HFF-Myc (cell line): ENCODE measurements around the gene ZDHHC5.

ENCODE experiments used
- DNase-seq: peaks from one replicate; pipeline ENCODE4 v3.0.0-alpha.2; 2011; ENCODE audit warnings: low read depth; ENCODE audit errors: extremely low read depth
- H3K4me3 ChIP-seq: replicated peaks from 2 replicates; pipeline ENCODE4 v1.5.1; 2011; ENCODE audit warnings: low read depth, mild to moderate bottlenecking, control low read depth, low read length
- TF ChIP-seq, protein P1 (sequence below): IDR thresholded peaks from 2 replicates; pipeline ENCODE4 v1.5.1; 2012; ENCODE audit warnings: mild to moderate bottlenecking, low read depth, low read length, control low read depth; ENCODE audit errors: missing control alignments

Gene ZDHHC5

DNA sequence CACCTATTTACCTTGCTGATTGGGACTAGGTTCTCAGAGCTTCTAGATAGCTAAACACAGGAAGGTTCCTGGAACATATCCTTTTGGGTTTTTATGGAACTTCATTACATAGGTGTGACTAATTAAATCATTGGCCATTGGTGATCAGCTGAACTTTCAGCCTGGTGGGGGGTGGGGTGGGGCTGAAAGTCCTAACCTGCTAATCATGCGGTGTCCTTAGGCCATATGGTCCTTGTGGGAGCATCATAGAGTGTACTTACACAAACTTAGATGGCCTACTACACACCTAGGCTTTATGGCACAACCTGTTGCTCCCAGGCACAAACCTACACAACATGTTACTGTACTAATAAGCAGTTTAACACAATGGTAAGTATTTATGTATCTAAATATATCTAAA, 64.7 kb downstream of the ZDHHC5 start:
- no peak for DNase-seq
- H3K4me3 ChIP-seq: no peak overlapping the region
- TF ChIP-seq, protein P1, sequence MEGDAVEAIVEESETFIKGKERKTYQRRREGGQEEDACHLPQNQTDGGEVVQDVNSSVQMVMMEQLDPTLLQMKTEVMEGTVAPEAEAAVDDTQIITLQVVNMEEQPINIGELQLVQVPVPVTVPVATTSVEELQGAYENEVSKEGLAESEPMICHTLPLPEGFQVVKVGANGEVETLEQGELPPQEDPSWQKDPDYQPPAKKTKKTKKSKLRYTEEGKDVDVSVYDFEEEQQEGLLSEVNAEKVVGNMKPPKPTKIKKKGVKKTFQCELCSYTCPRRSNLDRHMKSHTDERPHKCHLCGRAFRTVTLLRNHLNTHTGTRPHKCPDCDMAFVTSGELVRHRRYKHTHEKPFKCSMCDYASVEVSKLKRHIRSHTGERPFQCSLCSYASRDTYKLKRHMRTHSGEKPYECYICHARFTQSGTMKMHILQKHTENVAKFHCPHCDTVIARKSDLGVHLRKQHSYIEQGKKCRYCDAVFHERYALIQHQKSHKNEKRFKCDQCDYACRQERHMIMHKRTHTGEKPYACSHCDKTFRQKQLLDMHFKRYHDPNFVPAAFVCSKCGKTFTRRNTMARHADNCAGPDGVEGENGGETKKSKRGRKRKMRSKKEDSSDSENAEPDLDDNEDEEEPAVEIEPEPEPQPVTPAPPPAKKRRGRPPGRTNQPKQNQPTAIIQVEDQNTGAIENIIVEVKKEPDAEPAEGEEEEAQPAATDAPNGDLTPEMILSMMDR: no peak

DNA sequence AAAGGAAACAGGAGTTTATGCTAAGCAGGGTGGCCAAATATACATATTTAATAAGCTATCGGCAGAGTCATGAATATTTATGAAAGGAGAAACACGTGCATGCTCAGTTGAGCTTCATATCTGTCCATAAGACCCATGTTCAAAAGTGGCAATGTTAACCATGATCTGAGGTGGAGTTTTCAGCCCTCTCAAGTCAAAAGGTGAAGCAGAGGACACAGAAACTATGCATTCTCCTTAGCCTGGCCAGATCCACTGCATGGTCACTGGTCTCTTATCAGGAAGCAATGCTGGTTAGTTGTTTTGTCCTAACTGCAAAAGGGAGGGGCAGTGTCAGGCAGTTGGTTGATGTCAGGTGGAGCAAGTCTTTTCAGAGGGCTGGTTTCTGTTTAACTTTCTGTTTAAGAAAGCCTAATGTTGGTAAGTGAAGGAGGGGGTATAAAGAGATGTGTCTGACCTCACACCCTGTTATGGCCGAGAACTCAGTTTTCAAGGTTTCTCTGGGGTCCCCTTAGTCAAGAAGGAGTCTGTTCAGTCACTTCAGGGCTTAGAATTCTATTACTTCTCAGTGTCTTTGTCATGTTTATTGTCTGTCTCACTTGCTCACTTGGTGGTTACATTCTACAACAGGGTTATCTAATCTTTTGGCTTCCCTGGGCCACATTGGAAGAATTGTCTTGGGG, 67.8 kb downstream of the ZDHHC5 start:
- no peak overlapping the region for H3K4me3 ChIP-seq
- TF ChIP-seq, protein P1: no peak
- no peak for DNase-seq

DNA sequence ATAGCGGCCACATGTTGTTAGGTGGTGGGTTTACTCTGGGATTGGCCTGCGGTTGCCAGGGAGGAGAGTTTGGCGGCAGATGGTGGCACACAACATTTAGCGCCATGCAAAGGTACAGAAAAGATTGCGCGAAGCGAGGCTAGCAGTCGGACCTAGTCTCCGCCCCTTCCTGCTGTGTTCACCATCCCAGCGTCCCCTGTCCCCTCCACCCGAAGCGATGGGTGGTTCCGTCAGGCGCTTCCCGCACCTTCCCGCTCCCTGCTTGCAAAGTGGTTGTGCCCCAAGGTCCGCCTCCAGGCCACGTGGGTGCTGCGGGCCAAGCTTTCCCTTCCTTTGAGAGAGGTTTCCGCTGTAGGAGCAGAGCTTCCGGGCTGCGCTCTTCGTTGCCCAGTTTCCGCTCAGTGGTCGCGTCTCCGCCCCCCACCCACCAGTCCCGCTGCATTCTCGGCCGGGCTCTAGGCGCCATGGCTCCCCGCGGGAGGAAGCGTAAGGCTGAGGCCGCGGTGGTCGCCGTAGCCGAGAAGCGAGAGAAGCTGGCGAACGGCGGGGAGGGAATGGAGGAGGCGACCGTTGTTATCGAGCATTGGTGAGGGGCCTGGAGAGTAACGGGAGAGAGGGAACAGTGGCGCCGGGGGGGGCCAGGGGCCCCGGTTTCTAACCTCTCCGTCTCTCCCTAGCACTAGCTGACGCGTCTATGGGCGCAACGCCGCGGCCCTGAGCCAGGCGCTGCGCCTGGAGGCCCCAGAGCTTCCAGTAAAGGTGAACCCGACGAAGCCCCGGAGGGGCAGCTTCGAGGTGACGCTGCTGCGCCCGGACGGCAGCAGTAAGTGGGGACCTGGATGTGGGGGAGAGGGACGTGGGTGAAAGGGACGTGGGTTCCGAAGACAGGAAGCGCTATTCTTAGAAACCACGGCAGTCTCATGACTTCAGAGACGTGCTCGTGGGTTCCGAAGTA, 73.5 kb downstream of the ZDHHC5 start, which contains the start of gene SELENOH:
SELENOH (plus strand) TSS at position 360 of the 955 bp plus-strand sequence; CDS start at position 465, 105 bp downstream.
- H3K4me3 ChIP-seq: peak within 1 kb of the TSS; percentile 98
- peak; percentile 95 for DNase-seq
- TF ChIP-seq, protein P1: no peak

DNA sequence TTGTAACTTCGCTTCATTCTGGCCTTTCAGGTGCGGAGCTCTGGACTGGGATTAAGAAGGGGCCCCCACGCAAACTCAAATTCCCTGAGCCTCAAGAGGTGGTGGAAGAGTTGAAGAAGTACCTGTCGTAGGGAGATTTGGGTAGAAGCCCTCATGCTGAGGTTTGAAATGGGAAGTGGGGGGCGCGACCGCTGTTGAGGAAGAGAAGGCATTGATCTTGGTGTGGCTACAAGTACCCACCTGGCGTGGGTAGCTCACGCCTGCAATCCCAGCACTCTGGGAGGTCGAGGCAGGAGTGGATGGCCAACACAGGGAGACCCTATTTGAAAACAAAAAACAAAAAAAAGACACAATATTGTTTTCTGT, 74.2 kb downstream of the ZDHHC5 start:
- DNase-seq: no peak
- TF ChIP-seq, protein P1: no peak
- H3K4me3 ChIP-seq: peak overlapping the region; percentile 98

DNA sequence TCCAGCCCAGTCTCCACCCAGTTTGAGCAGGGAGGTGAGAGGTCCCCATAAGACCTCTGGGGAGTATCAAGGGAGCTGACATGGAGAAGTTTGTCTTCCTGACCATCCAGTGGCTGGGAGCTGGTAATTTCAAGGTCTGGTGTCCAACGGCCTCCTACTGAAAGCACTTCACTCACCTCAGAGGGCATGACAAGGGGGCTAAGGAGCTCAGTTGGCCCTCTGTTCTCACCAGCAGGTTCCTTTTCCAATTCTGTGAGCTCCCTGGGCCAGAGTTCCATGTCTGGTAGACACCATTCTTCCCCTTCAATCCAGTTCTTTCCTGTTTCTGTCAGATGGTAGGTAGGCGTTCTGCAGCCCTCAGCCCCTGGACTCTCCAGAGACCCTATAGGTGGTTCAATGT, 76.4 kb downstream of the ZDHHC5 start:
- DNase-seq: no peak
- H3K4me3 ChIP-seq: no peak overlapping the region
- TF ChIP-seq, protein P1: no peak

DNA sequence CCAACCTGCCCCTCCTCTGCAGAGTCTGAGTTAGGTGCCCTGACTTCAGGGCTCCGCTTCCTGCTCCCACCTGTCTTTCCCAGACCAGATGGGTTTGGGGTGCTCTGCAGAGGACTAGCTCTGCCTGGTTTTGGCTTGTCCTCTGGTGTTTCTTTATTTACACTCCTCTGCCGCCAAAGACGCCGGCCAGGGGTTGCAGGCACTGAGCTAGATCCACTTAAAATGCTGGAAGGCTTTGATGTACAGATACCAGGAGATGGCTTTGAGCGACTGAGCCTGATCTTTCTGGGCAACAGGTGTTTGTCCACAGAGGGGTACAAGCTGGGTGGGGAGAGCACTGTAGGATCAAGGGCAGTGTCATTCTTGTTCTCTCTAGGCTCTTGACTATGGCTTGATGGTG, 77.3 kb downstream of the ZDHHC5 start:
- no peak for DNase-seq
- no peak overlapping the region for H3K4me3 ChIP-seq

More for the DNA sequence above, 77.3 kb downstream of the ZDHHC5 start:
- TF ChIP-seq, protein P1: no peak
